GM21576 (cell line): ENCODE data around the gene GNAL.
"Not testable (repeated sequence)": the region's sequence is repeated elsewhere in the genome, so short reads cannot be mapped to it uniquely, and the experiment has no call there.

ENCODE experiments used
- ATAC-seq: cut with Tn5 transposase; IDR thresholded peaks from one replicate; pipeline ENCODE4 v1.9.1; 2021; ENCODE audit warnings: mild to moderate bottlenecking, moderate library complexity; ENCODE audit not compliant: unreplicated experiment

Gene GNAL

DNA sequence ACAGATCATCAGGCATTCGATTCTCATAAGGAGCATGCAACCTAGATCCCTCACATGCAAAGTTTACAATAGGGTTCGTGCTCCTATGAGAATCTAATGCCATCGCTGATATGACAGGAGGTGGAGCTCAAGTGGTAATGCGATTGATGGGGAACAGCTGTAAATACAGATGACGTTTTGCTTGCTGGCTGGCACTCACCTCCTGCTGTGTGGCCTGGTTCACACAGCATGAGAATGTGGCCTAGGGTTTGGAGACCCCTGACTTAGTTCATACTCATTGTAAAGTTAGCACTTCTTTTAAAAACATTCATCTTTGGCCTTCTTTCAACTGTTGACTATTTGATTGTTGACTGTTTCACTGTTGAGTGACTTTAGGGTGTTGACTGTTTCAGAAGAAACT is 153.5 kb downstream of the GNAL start:
- no peak for ATAC-seq

- no peak for ATAC-seq
Observed at GRCh38 chr18:11844436-11844835, 155.4 kb downstream of the GNAL start.

- no peak for ATAC-seq
Observed at GRCh38 chr18:11845654-11846053, 156.6 kb downstream of the GNAL start.

GRCh38 chr18:11847811-11848210 is 158.7 kb downstream of the GNAL start:
- no peak for ATAC-seq

DNA sequence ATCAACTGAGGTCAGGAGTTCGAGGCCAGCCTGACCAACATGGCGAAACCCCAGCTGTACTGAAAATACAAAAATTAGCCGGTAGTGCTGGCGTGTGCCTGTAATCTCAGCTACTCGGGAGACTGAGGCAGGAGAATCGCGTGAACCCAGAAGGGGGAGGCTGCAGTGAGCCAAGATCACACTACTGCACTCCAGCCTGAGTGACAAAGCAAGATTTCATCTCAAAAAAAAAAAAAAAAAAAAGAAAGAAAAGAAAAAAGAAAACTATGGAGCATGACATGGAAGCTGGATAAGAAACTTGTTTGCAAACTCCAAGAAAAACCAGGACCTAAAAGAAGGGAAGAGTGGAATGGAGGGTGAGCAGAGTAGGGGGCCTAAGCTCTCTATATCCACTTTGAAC is 160.2 kb downstream of the GNAL start:
- no peak for ATAC-seq

DNA sequence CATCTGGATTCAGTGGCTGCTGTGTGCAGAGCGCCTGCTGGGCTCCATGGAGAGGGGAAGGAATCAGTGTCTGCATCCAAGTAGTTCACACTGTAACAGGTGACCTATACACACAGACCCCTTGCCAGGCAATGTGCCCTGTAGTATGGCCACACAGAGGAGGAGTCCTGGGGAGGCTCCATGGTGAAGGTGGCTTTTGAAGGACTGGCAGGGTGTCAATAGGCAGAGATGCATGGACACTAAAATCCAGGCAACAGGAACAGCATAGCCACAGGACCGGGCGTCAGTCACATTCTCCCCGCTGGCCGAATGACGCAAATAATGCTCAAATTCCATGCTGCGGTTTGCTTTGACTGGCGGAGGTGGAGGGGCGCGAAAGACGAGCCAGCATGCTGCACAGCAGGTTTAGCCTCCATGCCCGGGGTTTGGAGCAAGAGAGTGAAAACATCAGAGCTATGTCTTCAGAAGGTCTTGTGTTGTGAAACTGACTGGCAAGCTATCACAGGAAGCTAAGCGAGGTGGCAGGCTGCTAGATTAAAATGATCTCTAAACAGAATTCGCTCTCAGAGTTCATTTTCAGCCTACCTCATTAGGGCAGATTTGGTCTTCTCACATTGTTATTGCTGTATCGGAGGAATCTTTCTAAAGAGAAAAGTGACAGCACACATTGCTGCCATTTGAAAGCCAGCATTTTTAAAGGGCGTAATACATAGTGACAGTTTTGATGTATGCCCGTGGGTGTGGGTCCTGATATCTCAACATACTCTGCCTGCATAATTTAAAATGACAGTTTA is 161.0 kb downstream of the GNAL start:
- ATAC-seq: no peak

- peak; percentile 28 for ATAC-seq
Observed at GRCh38 chr18:11850821-11851145, 161.7 kb downstream of the GNAL start.

GRCh38 chr18:11851146-11851805 is 162.2 kb downstream of the GNAL start, which contains the start of gene CHMP1B:
CHMP1B (plus strand) TSS chr18:11851413; CDS start chr18:11851512, 99 bp downstream.
- peak; percentile 91 for ATAC-seq

DNA sequence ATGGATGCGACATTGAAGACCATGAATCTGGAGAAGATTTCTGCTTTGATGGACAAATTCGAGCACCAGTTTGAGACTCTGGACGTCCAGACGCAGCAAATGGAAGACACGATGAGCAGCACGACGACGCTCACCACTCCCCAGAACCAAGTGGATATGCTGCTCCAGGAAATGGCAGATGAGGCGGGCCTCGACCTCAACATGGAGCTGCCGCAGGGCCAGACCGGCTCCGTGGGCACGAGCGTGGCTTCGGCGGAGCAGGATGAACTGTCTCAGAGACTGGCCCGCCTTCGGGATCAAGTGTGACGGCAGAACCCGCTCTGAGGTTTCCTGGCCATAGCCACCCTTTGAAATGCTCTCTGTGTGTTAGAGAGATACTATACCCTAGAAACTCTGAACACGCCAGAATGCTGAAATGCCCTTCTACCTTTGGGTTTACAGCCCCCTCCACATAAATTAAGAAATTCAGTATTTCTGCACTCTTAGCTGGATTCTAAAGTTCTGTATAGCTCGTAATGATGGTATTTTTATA is 162.8 kb downstream of the GNAL start:
- ATAC-seq: no peak

DNA sequence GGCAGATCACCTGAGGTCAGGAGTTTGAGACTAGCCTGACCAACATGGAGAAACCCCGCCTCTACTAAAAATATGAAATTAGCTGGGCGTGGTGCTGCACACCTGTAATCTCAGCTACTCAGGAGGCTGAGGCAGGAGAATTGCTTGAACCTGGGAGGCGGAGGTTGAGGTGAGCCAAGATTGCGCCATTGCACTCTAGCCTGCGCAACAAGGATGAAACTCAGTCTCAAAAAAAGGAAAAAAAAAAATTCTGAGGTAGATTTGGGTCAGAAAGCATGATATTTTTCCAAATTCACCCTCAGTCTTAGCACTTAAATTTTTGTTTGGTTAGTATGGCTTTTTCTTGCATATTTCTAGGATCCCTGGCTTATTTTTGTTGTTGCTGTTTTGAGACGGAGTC is 165.5 kb downstream of the GNAL start:
- not testable (repeated sequence) for ATAC-seq

GRCh38 chr18:11857177-11857887 is 168.3 kb downstream of the GNAL start:
- no peak for ATAC-seq

DNA sequence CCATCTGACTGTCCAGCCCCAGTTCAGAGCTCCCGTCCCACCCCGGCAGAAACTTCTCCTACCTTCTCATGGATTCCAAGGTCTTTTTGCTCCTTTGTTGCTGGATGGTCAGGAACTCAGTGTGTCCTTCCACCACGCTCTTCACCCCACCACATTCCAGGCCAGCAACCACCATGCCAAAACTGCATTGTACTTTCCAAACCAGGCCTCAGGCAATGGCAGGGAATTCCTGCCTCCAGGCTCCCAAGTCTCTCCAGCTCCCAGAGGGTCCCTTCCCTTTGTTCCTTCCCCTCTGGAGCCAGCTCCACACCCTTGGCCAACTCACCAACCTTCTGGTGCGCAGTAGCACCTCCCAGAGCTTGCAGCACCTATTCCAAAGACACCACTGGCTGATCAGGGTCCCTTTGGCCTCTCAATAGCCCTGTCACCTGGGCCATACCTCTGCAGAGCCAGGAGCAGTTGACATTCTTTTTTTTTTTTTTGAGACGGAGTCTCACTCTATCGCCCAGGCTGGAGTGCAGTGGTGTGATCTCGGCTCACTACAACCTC is 170.3 kb downstream of the GNAL start:
- no peak for ATAC-seq

DNA sequence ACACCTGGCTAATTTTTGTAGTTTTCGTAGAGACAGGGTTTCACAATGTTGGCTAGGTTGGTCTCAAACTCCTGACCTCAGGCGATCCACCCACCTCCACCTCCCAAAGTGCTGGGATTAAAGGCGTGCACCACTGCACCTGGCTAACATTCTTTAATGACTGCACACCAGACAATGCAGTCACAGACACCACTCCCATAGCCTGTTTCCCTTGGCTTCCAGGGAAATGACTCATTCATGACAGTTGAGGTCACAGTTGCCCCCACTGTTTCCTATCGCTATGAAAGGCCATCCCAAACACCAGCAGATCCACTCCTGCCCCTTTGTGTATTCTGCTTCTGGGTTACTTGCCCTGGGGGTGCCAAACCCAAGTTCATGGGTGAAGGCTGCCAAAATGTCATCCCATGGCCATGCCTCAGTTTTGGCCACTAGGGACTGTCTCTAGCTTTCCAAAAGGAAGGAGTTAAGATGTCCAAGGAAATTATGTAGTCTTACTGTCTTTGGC is 170.9 kb downstream of the GNAL start:
- ATAC-seq: no peak

DNA sequence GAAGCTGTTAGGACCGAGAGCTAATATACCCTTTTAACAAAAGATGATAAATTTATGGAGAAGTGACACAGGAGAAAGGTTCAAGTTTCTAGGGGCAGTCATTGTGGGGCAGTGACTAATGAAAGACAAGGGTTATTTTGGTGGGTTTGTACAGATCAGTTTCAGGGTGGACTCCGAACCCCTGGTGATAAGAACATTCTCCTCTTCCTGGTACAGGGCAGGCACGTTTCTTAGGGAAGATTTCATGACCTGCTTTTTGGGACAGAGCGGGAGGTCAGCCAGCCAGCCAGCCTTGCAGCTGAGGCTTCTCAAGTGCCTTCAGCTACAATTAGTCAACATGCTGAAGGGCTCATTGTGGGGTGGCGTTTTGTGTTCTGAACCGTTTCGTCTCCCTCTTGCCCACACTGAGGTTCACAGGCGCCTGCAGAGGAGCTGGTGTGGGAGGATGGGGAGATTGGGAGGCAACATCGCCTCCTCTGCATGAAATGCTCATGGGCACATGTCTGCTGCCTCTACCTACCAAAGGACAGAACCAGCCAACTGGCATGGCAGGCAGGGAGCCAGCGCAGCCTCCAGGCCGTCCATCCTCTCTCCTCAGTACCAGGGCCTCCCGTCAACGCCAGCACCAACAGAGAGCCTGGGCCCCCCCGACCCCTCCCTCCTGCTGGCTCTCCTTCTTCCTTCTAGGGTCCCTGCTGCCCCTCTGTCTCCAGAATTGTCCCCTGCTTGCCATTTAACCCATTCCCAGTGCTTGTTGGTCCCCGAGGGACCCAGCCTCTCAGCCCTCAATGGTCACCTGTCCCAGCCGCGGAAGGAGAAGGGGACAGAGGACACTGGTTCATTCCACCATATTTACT is 171.8 kb downstream of the GNAL start:
- no peak for ATAC-seq

DNA sequence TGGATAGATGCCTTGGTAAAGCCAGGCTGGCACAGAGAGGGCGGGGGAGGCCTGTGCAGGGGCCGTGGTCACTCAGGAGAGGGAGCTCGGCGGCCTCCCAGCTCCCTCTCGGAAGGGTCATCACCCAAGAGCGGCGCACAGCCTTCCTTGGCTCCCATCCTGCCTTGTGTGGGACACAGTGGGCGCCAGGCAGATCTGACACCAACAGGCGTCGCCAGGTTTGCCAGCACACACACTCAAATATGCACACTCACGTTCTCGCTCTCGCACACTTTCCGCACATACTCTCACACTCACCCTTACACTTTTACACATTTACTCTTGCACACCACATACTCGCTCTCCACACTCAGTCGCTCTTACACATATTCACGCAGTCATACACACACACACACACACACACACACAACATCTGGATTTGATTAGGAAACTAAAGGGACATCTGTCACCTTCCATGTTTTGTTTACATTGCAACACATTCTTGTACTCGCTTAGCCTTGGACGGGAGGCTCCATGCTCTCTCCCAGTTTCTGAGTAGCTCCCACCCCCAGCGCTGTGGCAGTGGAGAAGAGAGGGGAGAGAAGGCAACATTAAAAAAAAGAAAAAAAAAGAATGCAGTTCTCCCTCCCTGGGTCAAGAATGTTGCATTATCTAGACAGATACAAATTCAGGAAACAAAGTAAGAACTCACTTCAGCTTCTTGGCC is 172.7 kb downstream of the GNAL start:
- ATAC-seq: no peak

DNA sequence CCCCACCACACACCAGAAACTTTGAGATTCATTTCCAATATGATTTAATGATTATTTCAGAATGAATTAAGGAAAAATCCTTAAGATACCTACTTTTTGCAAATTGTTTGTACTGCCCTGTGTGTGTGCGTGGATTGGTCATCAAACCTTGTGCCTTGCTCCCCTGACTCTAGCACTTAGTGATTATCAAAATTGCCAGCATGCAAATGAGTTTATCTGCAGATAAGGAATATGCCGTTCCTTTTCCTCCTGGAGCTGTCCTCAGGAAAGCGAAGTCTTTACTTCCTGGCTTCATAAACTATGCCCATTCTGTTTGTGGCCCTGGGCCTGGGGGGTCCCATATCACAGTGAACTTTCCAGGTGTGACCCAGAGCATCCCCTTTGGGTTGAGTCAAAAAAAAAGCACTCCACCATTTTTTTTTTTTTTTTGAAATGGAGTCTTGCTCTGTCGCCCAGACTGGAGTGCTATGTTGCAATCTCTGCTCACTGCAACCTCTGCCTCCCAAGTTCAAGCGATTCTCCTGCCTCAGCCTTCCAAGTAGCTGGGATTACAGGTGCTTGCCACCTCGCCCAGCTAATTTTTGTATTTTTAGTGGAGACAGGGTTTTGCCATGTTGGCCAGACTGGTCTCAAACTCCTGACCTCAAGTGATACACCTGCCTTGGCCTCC is 173.5 kb downstream of the GNAL start:
- no peak for ATAC-seq

GRCh38 chr18:11864471-11864870 is 175.4 kb downstream of the GNAL start:
- no peak for ATAC-seq

DNA sequence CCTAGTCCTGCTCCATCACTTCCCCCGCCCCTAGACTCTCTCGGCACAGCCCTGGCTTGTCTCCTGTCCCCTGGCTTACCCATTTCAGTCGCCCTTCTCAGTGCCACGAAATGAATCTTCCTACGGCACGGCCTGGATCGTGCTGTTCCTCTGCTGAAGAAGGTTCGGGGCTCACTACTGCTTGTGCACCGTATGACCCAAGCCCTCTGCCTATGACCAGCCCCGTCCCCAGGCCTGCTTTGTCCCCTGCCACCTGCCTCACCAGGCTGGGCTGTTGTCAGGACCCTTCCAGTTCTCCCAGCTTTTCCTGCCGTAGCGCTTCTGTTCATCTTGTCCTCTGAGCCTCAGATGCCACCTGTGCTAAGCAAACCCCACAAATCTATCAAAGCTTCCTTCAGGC is 176.0 kb downstream of the GNAL start:
- no peak for ATAC-seq

DNA sequence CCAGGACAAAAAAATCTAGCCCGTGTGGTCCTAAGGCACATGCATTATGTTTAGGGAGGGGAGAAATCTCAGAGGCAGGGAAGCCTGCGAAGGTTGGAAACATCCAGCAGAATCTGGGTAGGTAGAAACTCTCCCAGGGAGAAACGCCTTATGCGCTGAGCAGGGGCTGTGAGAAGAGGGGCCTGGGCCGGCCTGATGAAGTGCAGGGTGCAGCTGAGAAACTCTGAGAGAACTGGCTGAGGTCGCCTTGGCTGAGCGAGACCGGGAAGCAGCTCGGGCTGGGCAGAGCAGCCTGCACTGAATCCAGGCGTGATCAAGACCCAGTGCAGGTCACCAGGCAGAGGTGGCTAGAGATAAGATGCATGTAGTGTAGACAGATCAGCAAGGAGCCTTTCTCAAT is 177.3 kb downstream of the GNAL start:
- no peak for ATAC-seq
